T-helper 2 cell treated with Interferon-gamma antibody and Interleukin-4, amounts not matched to agents 100 ng/mL and 5 ng/mL, for 36 hours (primary cell): ENCODE results near the gene ACTG2. TPM values are rescaled to one million over a fixed set of nuclear protein-coding genes. Genes with fewer than 3 reads are reported as not detected.

ENCODE experiments used
- intact Hi-C: fragments of 100-400 bp; cut with micrococcal nuclease; formaldehyde crosslinking; loops from one replicate; pipeline ENCODE4 v1.15.1; 2023
- total RNA-seq: library from RNA; stranded (reverse); gene quantifications from 2 replicates; pipeline ENCODE4 v1.2.3, GENCODE V29; 2022

ACTG2 gene
- total RNA-seq, 1 donor from 2014 or later = not detected

GRCh38 chr2:73911548-73912208 is 18.9 kb downstream of the ACTG2 start:
- intact Hi-C loops = no loop called here

DNA sequence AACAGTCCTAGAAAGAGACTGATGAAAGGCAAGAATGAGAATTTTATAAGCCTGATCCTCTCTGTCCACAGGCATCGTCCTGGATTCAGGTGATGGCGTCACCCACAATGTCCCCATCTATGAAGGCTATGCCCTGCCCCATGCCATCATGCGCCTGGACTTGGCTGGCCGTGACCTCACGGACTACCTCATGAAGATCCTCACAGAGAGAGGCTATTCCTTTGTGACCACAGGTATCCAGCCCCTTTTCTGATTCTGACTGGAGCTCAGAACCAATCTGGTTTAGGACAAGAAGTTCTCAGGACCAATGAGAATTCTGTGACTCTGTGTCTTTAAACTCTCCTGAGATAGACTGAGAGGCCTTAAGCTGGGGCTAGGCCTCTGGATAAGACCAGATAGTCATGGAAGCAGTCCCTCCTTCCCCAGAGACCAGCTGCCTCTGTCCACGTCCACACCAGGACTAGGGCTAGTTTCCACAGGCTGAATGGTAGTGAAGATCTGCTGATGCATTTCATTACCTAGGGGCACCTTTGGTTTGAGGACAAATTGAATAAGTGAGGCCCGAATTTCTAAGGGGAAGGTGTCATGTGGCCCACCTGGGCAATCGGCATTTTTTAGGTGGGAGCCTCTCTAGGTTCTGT is 20.7 kb downstream of the ACTG2 start:
- intact Hi-C loops = no loop called here

- intact Hi-C loops = no loop called here
Observed at GRCh38 chr2:73914667-73915066, 21.9 kb downstream of the ACTG2 start.

- intact Hi-C loops = no loop called here
Observed at GRCh38 chr2:73915437-73915993, 22.7 kb downstream of the ACTG2 start.

DNA sequence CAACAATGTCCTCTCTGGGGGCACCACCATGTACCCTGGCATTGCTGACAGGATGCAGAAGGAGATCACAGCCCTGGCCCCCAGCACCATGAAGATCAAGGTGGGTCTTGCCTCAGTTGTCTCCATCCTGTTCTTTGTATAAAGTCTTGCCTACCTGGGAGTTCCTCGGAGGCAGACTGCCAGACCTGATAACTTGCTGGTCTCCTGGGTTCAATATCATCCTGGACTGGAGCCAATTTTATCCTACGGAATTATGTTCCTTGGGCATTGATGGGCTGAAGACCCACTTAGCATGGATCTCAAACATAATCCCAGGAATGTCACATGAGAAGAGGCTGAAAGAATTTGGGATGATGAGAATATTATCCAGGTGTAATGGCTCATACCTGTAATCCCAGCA is 23.9 kb downstream of the ACTG2 start:
- intact Hi-C loops = no loop called here

GRCh38 chr2:73917296-73917695 is 24.5 kb downstream of the ACTG2 start:
- intact Hi-C loops = no loop called here

GRCh38 chr2:73917696-73918207 is 24.9 kb downstream of the ACTG2 start:
- intact Hi-C loops = no loop called here

GRCh38 chr2:73918856-73919255 is 26.0 kb downstream of the ACTG2 start:
- intact Hi-C loops = no loop called here

DNA sequence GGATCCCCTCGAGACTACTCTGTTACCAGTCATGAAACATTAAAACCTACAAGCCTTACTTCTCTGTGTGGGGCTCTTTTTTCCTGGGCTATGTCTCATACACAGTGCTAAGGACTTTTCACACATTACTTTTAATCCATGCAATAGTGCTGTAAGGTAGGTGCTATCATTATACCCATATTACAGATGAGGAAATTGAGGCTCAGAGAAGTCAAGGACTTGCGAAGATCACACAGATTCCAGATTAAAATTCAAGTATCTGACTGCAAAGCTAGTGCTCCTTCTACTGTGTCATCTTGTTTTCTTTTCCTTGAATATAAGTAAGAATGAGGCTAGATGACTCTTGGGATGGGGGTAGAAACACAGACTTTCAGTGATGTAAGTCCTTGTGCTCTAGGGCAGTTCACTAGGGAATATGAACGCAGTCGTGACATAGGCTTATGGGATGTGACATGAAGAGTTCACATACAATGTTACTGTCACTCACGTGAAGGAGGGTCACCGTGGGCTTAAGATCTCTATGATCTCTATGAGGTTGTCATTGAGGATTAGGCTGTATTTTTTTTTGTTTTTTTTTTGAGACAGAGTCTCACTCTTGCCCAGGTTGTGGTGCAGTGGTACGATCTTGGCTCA is 26.9 kb downstream of the ACTG2 start:
- intact Hi-C loops = loop anchor here (10.0 kb wide), 1 partner anchor 225 kb away; the partner anchor contains the start of gene BOLA3

DNA sequence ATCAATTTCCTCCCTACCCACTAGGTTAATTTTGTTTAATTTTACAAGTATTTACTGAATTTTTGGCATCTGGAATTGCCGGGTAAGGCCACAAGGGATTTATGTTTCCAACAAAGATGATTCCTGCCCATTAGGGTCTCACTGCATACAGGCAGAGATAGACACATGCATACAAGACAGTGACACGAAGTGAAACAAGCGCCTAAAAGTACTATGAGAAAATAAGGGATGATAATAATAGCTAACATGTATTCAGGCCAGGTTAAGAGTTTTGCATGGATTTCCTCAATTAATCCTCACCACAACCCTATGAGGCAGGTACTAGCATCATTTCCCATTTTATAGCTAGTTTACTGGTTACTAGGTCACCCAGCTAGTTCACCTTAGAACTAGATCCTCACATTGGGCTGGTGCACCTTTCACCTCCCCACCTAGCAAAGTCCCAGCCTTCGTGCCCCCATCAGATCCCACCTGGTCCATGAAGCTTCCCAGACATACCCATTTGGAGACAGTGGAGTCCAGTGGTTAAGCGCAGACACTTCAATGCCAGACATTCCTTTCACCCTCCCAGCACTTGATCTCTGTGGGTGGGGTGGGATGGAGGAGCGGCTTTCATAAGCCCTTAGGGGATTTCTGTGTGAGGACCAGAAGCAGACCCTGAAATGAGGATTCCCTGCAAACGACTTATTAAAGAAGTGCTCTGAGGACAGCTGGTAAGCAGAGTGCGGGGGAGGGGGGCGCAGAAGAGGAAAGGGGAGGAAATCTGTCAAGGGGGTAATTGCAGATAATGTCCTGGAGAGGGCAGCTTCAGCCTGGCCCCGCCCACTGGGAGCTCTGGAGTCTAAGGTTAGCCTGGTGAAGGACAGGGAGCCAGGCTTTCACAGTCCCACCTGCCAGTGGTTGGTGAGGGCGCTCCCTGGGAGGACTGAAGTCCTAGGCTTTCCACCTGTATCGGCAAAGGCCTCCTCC is 28.1 kb downstream of the ACTG2 start:
- intact Hi-C loops = loop anchor here (10.0 kb wide), 1 partner anchor 224 kb away; the partner anchor contains the start of gene BOLA3

- intact Hi-C loops = loop anchor here (10.0 kb wide), 1 partner anchor 223 kb away; the partner anchor contains the start of gene BOLA3
Observed at GRCh38 chr2:73921581-73921980, 28.8 kb downstream of the ACTG2 start.

GRCh38 chr2:73922681-73923080 is 29.9 kb downstream of the ACTG2 start:
- intact Hi-C loops = loop anchor here (10.0 kb wide), 1 partner anchor 222 kb away; the partner anchor contains the start of gene BOLA3

DNA sequence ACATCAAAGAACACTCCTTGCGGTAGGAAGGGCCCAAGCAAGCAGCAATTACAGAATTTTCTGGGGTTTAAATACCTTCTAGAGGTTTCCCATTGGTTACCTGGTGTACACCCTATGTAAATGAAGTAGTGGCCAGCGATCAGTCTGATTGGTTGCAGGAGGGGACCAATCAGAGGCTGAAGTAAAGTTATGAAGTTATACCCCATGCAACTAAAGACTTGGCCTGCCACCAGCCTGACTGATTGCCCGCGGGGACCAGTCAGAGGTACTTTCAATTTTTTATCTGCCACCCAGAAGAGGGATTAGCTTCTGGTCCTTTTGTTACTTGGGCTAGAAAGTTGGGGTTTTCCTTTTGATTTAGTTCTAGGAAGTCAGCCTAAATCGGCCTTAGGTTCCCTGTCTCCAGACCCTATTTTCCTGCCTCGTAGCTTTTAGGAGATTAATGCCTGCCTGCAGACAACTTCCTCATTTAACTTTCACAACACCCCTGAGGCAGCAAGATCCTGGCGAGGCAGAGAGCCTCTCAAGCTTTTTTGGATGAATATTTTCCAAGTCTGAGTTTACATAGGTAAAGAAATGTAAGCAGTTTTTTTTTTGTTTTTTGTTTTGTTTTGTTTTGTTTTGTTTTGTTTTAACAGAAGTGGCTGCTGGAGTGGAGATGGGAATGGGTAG is 32.4 kb downstream of the ACTG2 start:
- intact Hi-C loops = loop anchor here (5.0 to 10.0 kb wide), 2 partner anchors 197 to 220 kb away; partner anchors contain the start of gene BOLA3

DNA sequence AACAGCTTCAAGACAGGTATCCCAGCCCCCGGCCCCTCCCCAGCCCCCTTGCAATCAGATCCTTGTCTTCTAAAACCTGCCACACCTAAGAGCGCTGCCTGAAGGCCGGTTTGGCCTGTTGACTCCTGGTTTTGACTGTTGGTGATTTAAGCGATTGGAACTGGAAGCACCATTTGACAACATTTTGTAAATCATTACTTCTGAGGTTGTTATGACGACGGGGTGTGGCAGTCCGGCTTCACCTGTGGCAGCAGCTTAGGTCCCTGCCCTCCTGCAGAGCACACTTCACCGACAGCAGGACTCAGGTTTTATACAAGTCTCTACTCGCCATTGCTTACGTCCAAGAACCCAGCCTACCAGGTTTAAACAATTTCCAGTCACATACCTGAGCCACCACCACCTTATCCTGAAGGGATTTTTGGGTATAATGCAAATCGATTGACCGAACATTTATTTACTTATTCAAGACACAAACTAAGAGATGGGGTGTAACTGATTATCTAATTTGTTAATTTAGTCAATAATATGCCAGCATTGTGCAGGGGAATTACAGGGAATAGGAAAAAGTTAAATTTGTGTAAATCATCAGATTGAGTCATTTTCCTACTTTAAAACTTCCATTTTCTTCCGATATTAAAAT is 33.2 kb downstream of the ACTG2 start:
- intact Hi-C loops = loop anchor here (1.0 to 10.0 kb wide), 8 partner anchors 61 to 273 kb away; partner anchors contain the start of genes BOLA3, MOB1A, MTHFD2 and STAMBP

DNA sequence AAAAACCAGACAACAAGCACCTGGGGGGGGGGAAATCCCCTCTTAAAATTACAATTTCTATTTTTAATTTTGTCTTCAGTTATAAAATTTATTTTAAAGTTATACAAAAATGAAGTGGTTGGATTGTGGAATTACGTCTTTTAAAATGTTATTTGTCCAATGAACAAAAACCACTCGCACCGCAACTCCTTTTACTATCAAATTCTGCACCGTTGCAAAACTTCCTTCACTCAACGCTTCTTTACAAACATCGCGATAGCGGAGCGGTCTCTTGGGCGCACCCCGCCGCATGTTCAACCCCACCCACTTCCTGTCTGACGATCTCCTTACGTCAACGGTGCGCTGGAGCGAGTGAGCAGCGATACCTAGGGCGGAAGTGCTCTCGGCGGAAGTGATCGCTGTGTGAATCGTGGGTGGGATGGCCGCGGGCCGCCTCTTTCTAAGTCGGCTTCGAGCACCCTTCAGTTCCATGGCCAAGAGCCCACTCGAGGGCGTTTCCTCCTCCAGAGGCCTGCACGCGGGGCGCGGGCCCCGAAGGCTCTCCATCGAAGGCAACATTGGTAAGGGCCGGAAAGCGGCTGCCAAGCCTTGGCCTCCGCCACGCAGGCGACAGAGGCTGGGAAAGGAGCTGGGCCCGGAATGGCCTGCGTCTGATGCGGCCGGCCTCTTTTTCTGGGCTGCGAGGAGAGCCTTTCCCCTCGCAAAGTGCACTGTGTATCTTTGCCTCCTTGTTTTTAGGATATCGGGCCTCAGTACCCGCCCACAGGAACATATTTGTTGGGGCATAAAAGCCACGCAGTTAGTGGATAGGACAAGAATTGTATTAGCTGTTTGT is 33.9 kb downstream of the ACTG2 start, which contains the start of gene DGUOK:
TSS of gene DGUOK (plus strand) at position 388 of the 835 bp plus-strand sequence. CDS start at position 419, 31 bp downstream.
- intact Hi-C loops = loop anchor here (1.0 to 10.0 kb wide), 8 partner anchors 60 to 272 kb away; partner anchors contain the start of genes BOLA3, MOB1A, MTHFD2 and STAMBP

GRCh38 chr2:73927344-73927743 is 34.5 kb downstream of the ACTG2 start:
- intact Hi-C loops = loop anchor here (2.0 to 10.0 kb wide), 6 partner anchors 59 to 271 kb away; partner anchors contain the start of genes BOLA3, MOB1A, MTHFD2 and TPRKB

GRCh38 chr2:73928963-73929347 is 36.1 kb downstream of the ACTG2 start:
- intact Hi-C loops = loop anchor here (5.0 to 10.0 kb wide), 2 partner anchors 193 to 216 kb away; partner anchors contain the start of gene BOLA3

DNA sequence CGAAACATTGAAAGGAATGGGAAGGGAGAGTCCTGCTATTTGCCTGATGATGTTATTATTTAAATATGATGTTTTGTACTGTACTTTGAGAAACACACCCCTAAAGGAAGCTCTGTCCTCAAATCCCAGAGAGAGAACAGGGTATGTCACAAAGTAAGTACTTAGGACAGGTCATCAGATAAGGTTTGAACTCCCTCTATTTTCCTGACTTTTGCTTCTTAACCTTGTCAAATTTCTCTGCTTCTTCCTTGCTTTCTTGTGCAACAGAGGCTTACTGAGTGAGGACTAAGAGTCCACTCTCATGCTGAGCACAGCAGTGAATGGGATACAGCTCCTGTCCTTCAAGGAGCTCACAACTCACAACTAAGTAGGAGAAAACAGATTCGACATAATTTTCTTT is 37.6 kb downstream of the ACTG2 start:
- intact Hi-C loops = no loop called here
